ENCODE measurements around the gene MRGPRE.

DNA sequence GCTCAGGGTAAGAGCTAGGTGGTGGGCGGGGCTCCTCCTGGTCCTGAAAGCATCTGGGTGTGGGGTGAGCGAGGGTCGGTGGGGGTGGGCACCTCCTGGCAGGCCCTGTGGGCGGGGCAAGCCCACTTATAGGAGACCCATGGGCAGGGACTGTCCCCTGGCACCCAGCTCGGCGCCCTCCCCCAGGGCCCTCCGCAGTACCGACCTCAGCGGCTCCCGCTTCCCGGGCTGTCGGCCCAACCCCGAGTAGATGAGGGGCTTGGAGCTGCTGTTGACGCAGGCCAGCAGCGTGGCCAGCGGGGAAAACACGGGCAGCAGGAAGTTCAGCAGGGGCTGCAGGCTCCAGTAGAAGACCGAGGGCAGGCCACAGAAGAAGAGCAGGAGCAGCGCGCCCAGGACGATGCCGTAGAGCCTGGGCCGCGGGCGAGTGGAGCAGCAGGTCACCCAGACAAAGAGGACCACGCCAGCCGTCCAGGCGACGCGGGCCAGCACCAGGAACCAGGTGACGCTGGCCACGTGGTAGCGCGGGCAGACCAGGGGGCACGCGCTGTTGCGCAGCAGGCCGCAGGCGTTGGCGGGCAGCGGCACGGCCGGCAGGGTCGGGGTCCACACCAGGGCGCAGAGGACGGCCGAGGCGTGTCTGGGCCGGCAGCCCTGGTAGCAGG is 14.3 kb downstream of the MRGPRE start:
- TF ChIP-seq, protein P1, sequence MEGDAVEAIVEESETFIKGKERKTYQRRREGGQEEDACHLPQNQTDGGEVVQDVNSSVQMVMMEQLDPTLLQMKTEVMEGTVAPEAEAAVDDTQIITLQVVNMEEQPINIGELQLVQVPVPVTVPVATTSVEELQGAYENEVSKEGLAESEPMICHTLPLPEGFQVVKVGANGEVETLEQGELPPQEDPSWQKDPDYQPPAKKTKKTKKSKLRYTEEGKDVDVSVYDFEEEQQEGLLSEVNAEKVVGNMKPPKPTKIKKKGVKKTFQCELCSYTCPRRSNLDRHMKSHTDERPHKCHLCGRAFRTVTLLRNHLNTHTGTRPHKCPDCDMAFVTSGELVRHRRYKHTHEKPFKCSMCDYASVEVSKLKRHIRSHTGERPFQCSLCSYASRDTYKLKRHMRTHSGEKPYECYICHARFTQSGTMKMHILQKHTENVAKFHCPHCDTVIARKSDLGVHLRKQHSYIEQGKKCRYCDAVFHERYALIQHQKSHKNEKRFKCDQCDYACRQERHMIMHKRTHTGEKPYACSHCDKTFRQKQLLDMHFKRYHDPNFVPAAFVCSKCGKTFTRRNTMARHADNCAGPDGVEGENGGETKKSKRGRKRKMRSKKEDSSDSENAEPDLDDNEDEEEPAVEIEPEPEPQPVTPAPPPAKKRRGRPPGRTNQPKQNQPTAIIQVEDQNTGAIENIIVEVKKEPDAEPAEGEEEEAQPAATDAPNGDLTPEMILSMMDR (IDR thresholded peaks at IDR 0.05), result no peak
- TF ChIP-seq POLR2AphosphoS5 (IDR thresholded peaks at IDR 0.05), result no peak
- TF ChIP-seq POLR2A (IDR thresholded peaks at IDR 0.05), result no peak

Data from breast epithelium (tissue), 3 donors.